Upper lobe of left lung (tissue), 6 donors: ENCODE measurements around the gene OBSCN. TPM values are rescaled to one million over a fixed set of nuclear protein-coding genes. Genes with fewer than 3 reads are reported as not detected.

Experiments used
- ATAC-seq, 2 donors: fragments of 200-7000 bp; cut with Tn5 transposase; one replicate each; pipeline ENCODE4 v1.9.1; 2022; ENCODE audit warnings: mild to moderate bottlenecking in 2 of 2, moderate library complexity in 2 of 2; ENCODE audit not compliant: low FRiP score in 2 of 2
- DNase-seq, 2 donors: peaks; one replicate each; pipeline ENCODE4 v3.0.0-alpha.2; 2019 to 2020
- H3K27ac ChIP-seq, 4 donors: fragments of 200-600 bp; sonication (generic); one replicate each; pipeline ENCODE4 v1.5.1; 2016 to 2019
- H3K27me3 ChIP-seq, 4 donors: fragments of 200-600 bp; sonication (generic); one replicate each; pipeline ENCODE4 v1.5.1; 2017 to 2019
- H3K36me3 ChIP-seq, 4 donors: fragments of 200-600 bp; sonication (generic); one replicate each; pipeline ENCODE4 v1.5.1; 2016 to 2019
- H3K4me1 ChIP-seq, 4 donors: fragments of 200-600 bp; sonication (generic); one replicate each; pipeline ENCODE4 v1.5.1; 2018 to 2019
- H3K4me3 ChIP-seq, 4 donors: fragments of 200-600 bp; sonication (generic); one replicate each; pipeline ENCODE4 v1.5.1; 2017 to 2019; ENCODE audit warnings: mild to moderate bottlenecking in 2 of 4, moderate library complexity in 1 of 4
- H3K9me3 ChIP-seq, 4 donors: fragments of 200-600 bp; sonication (generic); one replicate each; pipeline ENCODE4 v1.5.1; 2018 to 2019
- CTCF ChIP-seq, 6 experiments: fragments of 450-650 bp in 4 of 6; fragments of 200-600 bp in 2 of 6; sonication (generic) in 2 of 6; IDR thresholded peaks; one replicate each; pipeline ENCODE4 v1.5.1; 2016 to 2019; ENCODE audit warnings: antibody characterized with exemption in 6 of 6
- EP300 ChIP-seq, 4 donors: sonication (generic); formaldehyde crosslinking; IDR thresholded peaks; one replicate each; pipeline ENCODE4 v1.5.1; 2017; ENCODE audit warnings: antibody characterized with exemption in 4 of 4, control low read depth in 2 of 4
- POLR2A ChIP-seq, 4 donors: fragments of 450-650 bp; IDR thresholded peaks; one replicate each; pipeline ENCODE4 v1.5.1; 2016 to 2017; ENCODE audit warnings: antibody characterized with exemption in 4 of 4, mild to moderate bottlenecking in 2 of 4
- POLR2AphosphoS5 ChIP-seq, 2 donors: sonication (generic); formaldehyde crosslinking; IDR thresholded peaks; one replicate each; pipeline ENCODE4 v1.5.1; 2017; ENCODE audit warnings: antibody characterized with exemption in 2 of 2
- WGBS, 2 donors: methylation state at CpG; one replicate each; pipeline ENCODE4 v1.1.5; 2017 to 2018; 5-methylcytosine and 5-hydroxymethylcytosine counted together
- total RNA-seq, 6 donors: library from RNA; depleted of rRNA in 4 of 6; stranded (reverse); fragments of >200 nt in 4 of 6; gene quantifications; one replicate each; pipeline versions ENCODE4 v1.1.0 to v1.2.1, GENCODE V29; 2016 to 2021
- donor health status: DM: no; HTN: no; CAD: no; lungs with moderate emphysema.
- donor health status: DM: no; HTN: yes; CAD: no; lungs with severe emphysema.

Gene OBSCN
- total RNA-seq, 6 donors from 2014 or later, result 15.7 to 160 (median 47.0) TPM

GRCh38 chr1:228212966-228213844 lies 5.4 kb downstream of the OBSCN start:
- 1% methylated on average over 17 to 19 of the region's 67 CpGs for WGBS, 2 donors
- ATAC-seq (peak; percentile 91 to 92), DNase-seq (peak; percentile 90 to 98)
- TF ChIP-seq CTCF (IDR thresholded peaks at IDR 0.05), result peak; percentile 60 to 77 (median 70)
- TF ChIP-seq POLR2A (IDR thresholded peaks at IDR 0.05), result peak in 1 of 4 donors; percentile 26
- TF ChIP-seq POLR2AphosphoS5 (IDR thresholded peaks at IDR 0.05), result peak in 1 of 2 donors; percentile 57
- no peak for TF ChIP-seq EP300 (IDR thresholded peaks at IDR 0.05)
- peaks cover 12 to 21% (median 17%) of the 10 kb centered on the region in 4 donors for H3K4me1 ChIP-seq
- no peaks in the 10 kb centered on the region for H3K27me3 ChIP-seq
- H3K9me3 ChIP-seq, result no peaks in the 10 kb centered on the region
- peak overlapping the region; percentile 59 to 76 (median 68) for H3K4me3 ChIP-seq
- H3K36me3 ChIP-seq, result peaks cover 0 to 23% (median 9%) of the 10 kb centered on the region in 4 donors
- peak overlapping the region in 3 of 4 donors; percentile 71 to 80 (median 74) for H3K27ac ChIP-seq

- peak overlapping the region in 3 of 4 donors; percentile 71 to 80 (median 74) for H3K27ac ChIP-seq
- no peaks in the 10 kb centered on the region for H3K27me3 ChIP-seq
- DNase-seq, result peak in 1 of 2 donors; percentile 86
- H3K4me3 ChIP-seq, result peak overlapping the region; percentile 41 to 76 (median 61)
- no peak for ATAC-seq
- peaks cover 12 to 21% (median 17%) of the 10 kb centered on the region in 4 donors for H3K4me1 ChIP-seq
- no peak for TF ChIP-seq EP300 (IDR thresholded peaks at IDR 0.05)
- no peak for TF ChIP-seq POLR2A (IDR thresholded peaks at IDR 0.05)
- no peak for TF ChIP-seq POLR2AphosphoS5 (IDR thresholded peaks at IDR 0.05)
- TF ChIP-seq CTCF (IDR thresholded peaks at IDR 0.05), result no peak
- peaks cover 0 to 33% (median 11%) of the 10 kb centered on the region in 4 donors for H3K36me3 ChIP-seq
- no peaks in the 10 kb centered on the region for H3K9me3 ChIP-seq
- 18 to 40% methylated on average over 21 to 31 of the region's 48 CpGs for WGBS, 2 donors
Observed at GRCh38 chr1:228213917-228214808, 6.3 kb downstream of the OBSCN start.

GRCh38 chr1:228214921-228215662 lies 7.2 kb downstream of the OBSCN start:
- TF ChIP-seq EP300 (IDR thresholded peaks at IDR 0.05) (no peak), POLR2AphosphoS5 (IDR thresholded peaks at IDR 0.05) (no peak), POLR2A (IDR thresholded peaks at IDR 0.05) (no peak), CTCF (IDR thresholded peaks at IDR 0.05) (no peak)
- H3K27ac ChIP-seq, result no peak overlapping the region
- H3K9me3 ChIP-seq, result no peaks in the 10 kb centered on the region
- no peak overlapping the region for H3K4me3 ChIP-seq
- H3K36me3 ChIP-seq, result peaks cover 0 to 42% (median 16%) of the 10 kb centered on the region in 4 donors
- DNase-seq, result peak in 1 of 2 donors; percentile 55
- H3K27me3 ChIP-seq, result no peaks in the 10 kb centered on the region
- WGBS, 2 donors, result 93 to 95% methylated on average over 10 to 23 of the region's 23 CpGs
- H3K4me1 ChIP-seq, result peaks cover 12 to 21% (median 17%) of the 10 kb centered on the region in 4 donors
- ATAC-seq, result no peak

- no peak for TF ChIP-seq POLR2A (IDR thresholded peaks at IDR 0.05)
- TF ChIP-seq POLR2AphosphoS5 (IDR thresholded peaks at IDR 0.05), result no peak
- TF ChIP-seq EP300 (IDR thresholded peaks at IDR 0.05), result no peak
- no peak for TF ChIP-seq CTCF (IDR thresholded peaks at IDR 0.05)
- WGBS, 2 donors, result 94 to 100% methylated on average over 1 to 13 of the region's 13 CpGs
- H3K27ac ChIP-seq, result no peak overlapping the region
- peaks cover 12 to 21% (median 17%) of the 10 kb centered on the region in 4 donors for H3K4me1 ChIP-seq
- H3K36me3 ChIP-seq, result peaks cover 0 to 46% (median 19%) of the 10 kb centered on the region in 4 donors
- ATAC-seq (no peak), DNase-seq (peak in 1 of 2 donors; percentile 69)
- H3K4me3 ChIP-seq, result no peak overlapping the region
- H3K9me3 ChIP-seq, result no peaks in the 10 kb centered on the region
- no peaks in the 10 kb centered on the region for H3K27me3 ChIP-seq
Observed at GRCh38 chr1:228215663-228216116, 7.8 kb downstream of the OBSCN start.
